HEK293 (cell line): Measurements from ENCODE around the gene SEMA6D.

ENCODE experiments used
- CTCF ChIA-PET: fragments of 350-600 bp; formaldehyde crosslinking; extraction: SDS; loops from one replicate; lab custom pipeline; 2021; ENCODE audit warnings: antibody characterized with exemption; lab: Yijun Ruan, JAX
- POLR2A ChIA-PET: fragments of 300-600 bp; formaldehyde crosslinking; extraction: SDS; loops from one replicate; lab custom pipeline; 2020; ENCODE audit warnings: antibody characterized with exemption, inconsistent platforms; lab: Yijun Ruan, JAX
- H3K27ac ChIP-seq: fragments of 200-500 bp; sonication (Bioruptor generic); 2 replicates; pipeline ENCODE4 v1.5.1; 2014; ENCODE audit warnings: low read depth, low read length, control low read depth, inconsistent platforms; ENCODE audit errors: extremely low read depth
- H3K36me3 ChIP-seq, 2 experiments: fragments of 200-500 bp in 1 of 2; sonication (Bioruptor generic) in 1 of 2; 1 replicate in 1 of 2; 2 replicates in 1 of 2; pipeline ENCODE4 v1.5.1; 2014 to 2017; ENCODE audit warnings: inconsistent platforms in 2 of 2, low read length in 2 of 2; ENCODE audit not compliant: control insufficient read depth in 2 of 2, insufficient read depth in 1 of 2
- H3K4me1 ChIP-seq: fragments of 200-500 bp; sonication (Bioruptor generic); 2 replicates; pipeline ENCODE4 v1.5.1; 2014; ENCODE audit warnings: mild to moderate bottlenecking, low read length, inconsistent platforms; ENCODE audit not compliant: control insufficient read depth, insufficient read depth
- H3K4me3 ChIP-seq: 2 replicates; pipeline ENCODE4 v1.5.1; 2011; ENCODE audit warnings: low read depth, mild to moderate bottlenecking, control low read depth, low read length, moderate library complexity
- H3K9me3 ChIP-seq: fragments of 200-500 bp; sonication (Bioruptor generic); 2 replicates; pipeline ENCODE4 v1.5.1; 2014; ENCODE audit warnings: low read depth, low read length, inconsistent platforms; ENCODE audit not compliant: control insufficient read depth, insufficient read depth
- IKZF3 ChIP-seq: fragments of 450-650 bp; IDR thresholded peaks from 2 replicates; pipeline ENCODE4 v1.5.0; 2018; ENCODE audit warnings: missing biosample characterization, mild to moderate bottlenecking, missing genetic modification characterization, moderate library complexity
- PRDM10 ChIP-seq: fragments of 450-650 bp; formaldehyde crosslinking; IDR thresholded peaks from 2 replicates; pipeline ENCODE4 v1.5.1; 2016; ENCODE audit warnings: missing biosample characterization, missing genetic modification characterization
- ZNF175 ChIP-seq: fragments of 450-650 bp; formaldehyde crosslinking; IDR thresholded peaks from 2 replicates; pipeline ENCODE4 v1.5.1; 2016; ENCODE audit warnings: missing biosample characterization, missing genetic modification characterization
- ZNF211 ChIP-seq: fragments of 450-650 bp; formaldehyde crosslinking; IDR thresholded peaks from 2 replicates; pipeline ENCODE4 v1.5.1; 2016; ENCODE audit warnings: low read depth, missing biosample characterization, missing genetic modification characterization
- ZNF280C ChIP-seq: fragments of 450-650 bp; formaldehyde crosslinking; IDR thresholded peaks from 2 replicates; pipeline ENCODE4 v1.5.1; 2016; ENCODE audit warnings: missing biosample characterization, missing genetic modification characterization
- ZNF341 ChIP-seq: fragments of 450-650 bp; formaldehyde crosslinking; IDR thresholded peaks from 2 replicates; pipeline ENCODE4; 2016; ENCODE audit warnings: low read depth, missing biosample characterization, missing genetic modification characterization
- ZNF366 ChIP-seq: fragments of 450-650 bp; formaldehyde crosslinking; conservative IDR thresholded peaks from 2 replicates; pipeline ENCODE4 v1.5.1; 2016; ENCODE audit warnings: missing biosample characterization, missing genetic modification characterization
- ZNF423 ChIP-seq: fragments of 450-650 bp; formaldehyde crosslinking; IDR thresholded peaks from 2 replicates; pipeline ENCODE4 v1.5.1; 2016; ENCODE audit warnings: missing biosample characterization, missing genetic modification characterization
- ZNF501 ChIP-seq: fragments of 450-650 bp; formaldehyde crosslinking; IDR thresholded peaks from 2 replicates; pipeline ENCODE4 v1.5.1; 2016; ENCODE audit warnings: missing biosample characterization, missing genetic modification characterization
- ZNF624 ChIP-seq: fragments of 450-650 bp; formaldehyde crosslinking; IDR thresholded peaks from 2 replicates; pipeline ENCODE4 v1.5.1; 2017; ENCODE audit warnings: missing biosample characterization, missing genetic modification characterization
- ZNF645 ChIP-seq: fragments of 450-650 bp; formaldehyde crosslinking; IDR thresholded peaks from 2 replicates; pipeline ENCODE4; 2016; ENCODE audit warnings: missing biosample characterization, missing genetic modification characterization
- ZNF670 ChIP-seq: fragments of 450-650 bp; formaldehyde crosslinking; IDR thresholded peaks from 2 replicates; pipeline ENCODE4 v1.5.1; 2016; ENCODE audit warnings: missing biosample characterization, missing genetic modification characterization, low read depth
- ZSCAN16 ChIP-seq: fragments of 450-650 bp; formaldehyde crosslinking; IDR thresholded peaks from 2 replicates; pipeline ENCODE4 v1.5.1; 2016; ENCODE audit warnings: missing biosample characterization, missing genetic modification characterization

SEMA6D gene

GRCh38 chr15:47784820-47785219, 67.5 kb downstream of the SEMA6D start:
- Histone ChIP-seq H3K36me3 (no peaks in the 10 kb centered on the region), H3K4me1 (no peaks in the 10 kb centered on the region), H3K4me3 (no peak overlapping the region), H3K27ac (no peak overlapping the region), H3K9me3 (no peaks in the 10 kb centered on the region)
- no peak for TF ChIP-seq PRDM10 (tag by site-specific recombination)
- TF ChIP-seq ZNF341, result no peak
- CTCF ChIA-PET, result no interaction called here
- POLR2A ChIA-PET, result no interaction called here

GRCh38 chr15:47786371-47786770, 69.1 kb downstream of the SEMA6D start:
- Histone ChIP-seq H3K4me1 (no peaks in the 10 kb centered on the region), H3K27ac (no peak overlapping the region), H3K9me3 (no peaks in the 10 kb centered on the region)
- CTCF ChIA-PET, result interaction anchor here (0.7 kb wide), 1 partner anchor 81 kb away, joined by 3 read pairs; no protein-coding TSS in a partner anchor
- POLR2A ChIA-PET, result no interaction called here
- TF ChIP-seq ZNF175 (tag by site-specific recombination), result no peak
- TF ChIP-seq ZNF211, result no peak
- no peak for TF ChIP-seq ZNF280C (tag by site-specific recombination)
- no peak for TF ChIP-seq ZNF670 (tag by site-specific recombination)
- no peak for TF ChIP-seq ZNF624
- no peak for TF ChIP-seq IKZF3
- TF ChIP-seq ZNF501 (tag by site-specific recombination), result no peak
- no peak for TF ChIP-seq ZNF423 (tag by site-specific recombination)
- TF ChIP-seq PRDM10 (tag by site-specific recombination), result no peak
- no peak for TF ChIP-seq ZNF645 (tag by site-specific recombination)
- no peak for TF ChIP-seq ZSCAN16
- no peak for TF ChIP-seq ZNF366 (tag by site-specific recombination)
- TF ChIP-seq, all 188 proteins: peak for 0
- Histone ChIP-seq H3K36me3 (no peaks in the 10 kb centered on the region), H3K4me3 (no peak overlapping the region)
